ENCODE data around the gene LIMK2. TPM values are rescaled to one million over a fixed set of nuclear protein-coding genes. Genes with fewer than 3 reads are reported as not detected.
"Not testable (repeated sequence)": the region's sequence is repeated elsewhere in the genome, so short reads cannot be mapped to it uniquely, and the experiment has no call there.

The LIMK2 gene
- total RNA-seq, 4 donors from 2014 or later, result 4.0 to 12.6 (median 7.1) TPM

DNA sequence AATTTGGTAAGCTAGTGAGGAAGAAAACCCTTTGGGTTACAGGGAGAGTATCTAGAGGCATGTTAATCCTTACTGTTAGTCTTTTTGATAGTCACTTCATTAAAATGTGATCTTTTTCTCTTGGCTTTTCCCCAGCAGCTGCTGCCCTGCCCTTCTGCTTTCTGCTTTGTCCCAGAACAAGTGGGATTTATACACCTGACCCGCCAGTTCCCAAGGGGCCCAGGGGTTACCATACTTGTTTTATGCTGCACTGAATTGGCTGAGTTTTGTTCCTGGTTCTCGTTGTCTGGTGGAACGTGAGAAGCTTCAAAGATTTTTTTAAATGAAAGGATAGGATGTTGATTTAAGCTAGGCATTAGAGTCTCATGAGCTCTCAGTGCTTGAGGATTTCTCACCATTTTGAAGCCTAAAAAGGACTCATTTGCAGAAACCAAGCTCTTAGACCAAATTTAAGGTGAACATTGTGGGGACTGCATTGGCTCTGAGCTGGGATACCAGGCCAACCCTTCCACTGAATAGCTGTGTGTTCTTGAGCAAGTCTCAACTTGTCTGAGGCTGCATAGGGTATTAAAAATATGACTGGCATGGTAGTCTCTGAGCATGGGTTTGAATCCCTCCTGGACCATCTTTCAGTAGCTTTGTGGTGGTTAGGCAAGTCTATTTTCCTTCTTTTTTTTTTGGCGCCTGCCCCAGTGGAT lies 6.6 kb downstream of the LIMK2 start:
- ATAC-seq (no peak), DNase-seq (no peak)
- in situ Hi-C loops (cut with MboI; ENCODE audit: low sequenced_read_pairs in 4 of 4) (no loop called here), intact Hi-C loops (cut with DNase I; ENCODE audit: low total_unique reads) (no loop called here)
- TF ChIP-seq, protein P1, sequence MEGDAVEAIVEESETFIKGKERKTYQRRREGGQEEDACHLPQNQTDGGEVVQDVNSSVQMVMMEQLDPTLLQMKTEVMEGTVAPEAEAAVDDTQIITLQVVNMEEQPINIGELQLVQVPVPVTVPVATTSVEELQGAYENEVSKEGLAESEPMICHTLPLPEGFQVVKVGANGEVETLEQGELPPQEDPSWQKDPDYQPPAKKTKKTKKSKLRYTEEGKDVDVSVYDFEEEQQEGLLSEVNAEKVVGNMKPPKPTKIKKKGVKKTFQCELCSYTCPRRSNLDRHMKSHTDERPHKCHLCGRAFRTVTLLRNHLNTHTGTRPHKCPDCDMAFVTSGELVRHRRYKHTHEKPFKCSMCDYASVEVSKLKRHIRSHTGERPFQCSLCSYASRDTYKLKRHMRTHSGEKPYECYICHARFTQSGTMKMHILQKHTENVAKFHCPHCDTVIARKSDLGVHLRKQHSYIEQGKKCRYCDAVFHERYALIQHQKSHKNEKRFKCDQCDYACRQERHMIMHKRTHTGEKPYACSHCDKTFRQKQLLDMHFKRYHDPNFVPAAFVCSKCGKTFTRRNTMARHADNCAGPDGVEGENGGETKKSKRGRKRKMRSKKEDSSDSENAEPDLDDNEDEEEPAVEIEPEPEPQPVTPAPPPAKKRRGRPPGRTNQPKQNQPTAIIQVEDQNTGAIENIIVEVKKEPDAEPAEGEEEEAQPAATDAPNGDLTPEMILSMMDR (IDR thresholded peaks at IDR 0.05 in 4 of 5, conservative IDR thresholded peaks at IDR 0.05 in 1 of 5), result no peak
- TF ChIP-seq POLR2A (IDR thresholded peaks at IDR 0.05), result no peak
- peak overlapping the region; percentile 30 to 71 (median 66) for H3K27ac ChIP-seq
- H3K36me3 ChIP-seq, result no peaks in the 10 kb centered on the region
- H3K9me3 ChIP-seq, result no peaks in the 10 kb centered on the region
- H3K27me3 ChIP-seq, result no peaks in the 10 kb centered on the region
- peaks cover 6 to 27% of the 10 kb centered on the region in 2 donors for H3K4me1 ChIP-seq
- H3K4me3 ChIP-seq, result no peak overlapping the region

DNA sequence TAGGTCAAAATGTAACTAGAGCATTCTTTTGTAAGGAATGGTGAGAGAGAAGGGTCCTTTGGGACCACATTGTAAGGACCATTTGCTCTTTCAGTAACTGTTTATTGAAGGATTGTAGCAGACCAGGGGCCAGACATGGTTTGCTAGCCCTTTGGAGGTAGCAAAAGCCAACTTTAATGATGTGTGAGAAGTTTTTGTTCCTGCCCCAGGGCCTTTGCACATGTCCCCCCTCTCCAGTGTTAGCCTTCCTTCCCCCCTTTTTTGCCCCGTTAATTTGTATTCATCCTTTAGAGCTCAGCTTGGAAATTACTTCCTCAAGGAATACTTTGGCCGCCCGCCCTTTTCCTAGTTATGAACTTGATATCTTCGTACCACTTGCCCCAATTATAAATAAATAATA lies 9.0 kb downstream of the LIMK2 start:
- Histone ChIP-seq H3K27me3 (no peaks in the 10 kb centered on the region), H3K4me3 (no peak overlapping the region), H3K27ac (no peak overlapping the region), H3K9me3 (no peaks in the 10 kb centered on the region), H3K36me3 (no peaks in the 10 kb centered on the region), H3K4me1 (peaks cover 11 to 35% of the 10 kb centered on the region in 2 donors)
- intact Hi-C loops (cut with DNase I; ENCODE audit: low total_unique reads), result no loop called here
- ATAC-seq (no peak), DNase-seq (no peak)
- TF ChIP-seq POLR2A (IDR thresholded peaks at IDR 0.05), result no peak
- TF ChIP-seq, protein P1 (IDR thresholded peaks at IDR 0.05 in 4 of 5, conservative IDR thresholded peaks at IDR 0.05 in 1 of 5), result no peak
- in situ Hi-C loops (cut with MboI; ENCODE audit: low sequenced_read_pairs in 4 of 4), result loop anchor here in 1 of 4 donors (10.0 kb wide), 1 partner anchor 56 kb away; the partner anchor contains the start of gene RNF185

DNA sequence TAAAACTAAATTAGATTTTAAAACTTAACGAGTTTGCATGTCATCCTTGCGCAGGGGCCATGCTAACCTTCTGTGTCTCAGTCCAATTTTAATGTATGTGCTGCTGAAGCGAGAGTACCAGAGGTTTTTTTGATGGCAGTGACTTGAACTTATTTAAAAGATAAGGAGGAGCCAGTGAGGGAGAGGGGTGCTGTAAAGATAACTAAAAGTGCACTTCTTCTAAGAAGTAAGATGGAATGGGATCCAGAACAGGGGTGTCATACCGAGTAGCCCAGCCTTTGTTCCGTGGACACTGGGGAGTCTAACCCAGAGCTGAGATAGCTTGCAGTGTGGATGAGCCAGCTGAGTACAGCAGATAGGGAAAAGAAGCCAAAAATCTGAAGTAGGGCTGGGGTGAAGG lies 10.6 kb downstream of the LIMK2 start:
- H3K9me3 ChIP-seq, result no peaks in the 10 kb centered on the region
- no peak overlapping the region for H3K4me3 ChIP-seq
- H3K27ac ChIP-seq, result no peak overlapping the region
- intact Hi-C loops (cut with DNase I; ENCODE audit: low total_unique reads), result no loop called here
- in situ Hi-C loops (cut with MboI; ENCODE audit: low sequenced_read_pairs in 4 of 4), result loop anchor here in 1 of 4 donors (10.0 kb wide), 1 partner anchor 58 kb away; the partner anchor contains the start of gene RNF185
- TF ChIP-seq, protein P1 (IDR thresholded peaks at IDR 0.05 in 4 of 5, conservative IDR thresholded peaks at IDR 0.05 in 1 of 5), result no peak
- no peak for TF ChIP-seq POLR2A (IDR thresholded peaks at IDR 0.05)
- ATAC-seq (no peak), DNase-seq (no peak)
- no peaks in the 10 kb centered on the region for H3K27me3 ChIP-seq
- no peaks in the 10 kb centered on the region for H3K36me3 ChIP-seq
- H3K4me1 ChIP-seq, result peaks cover 11 to 25% of the 10 kb centered on the region in 2 donors

DNA sequence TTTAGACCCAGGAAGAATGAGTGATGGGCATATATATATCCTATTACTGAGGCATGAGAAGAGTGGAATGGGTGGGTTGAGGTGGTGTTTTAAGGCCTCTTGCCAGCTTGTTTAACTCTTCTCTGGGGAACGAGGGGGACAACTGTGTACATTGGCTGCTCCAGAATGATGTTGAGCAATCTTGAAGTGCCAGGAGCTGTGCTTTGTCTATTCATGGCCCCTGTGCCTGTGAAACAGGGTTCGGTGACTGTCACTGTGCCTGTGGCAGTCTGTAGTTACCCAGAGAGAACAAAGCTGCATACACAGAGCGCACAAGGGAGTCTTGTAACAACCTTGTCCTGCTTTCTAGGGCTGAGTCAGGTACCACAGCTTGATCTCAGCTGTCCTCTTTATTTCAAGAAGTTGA lies 11.7 kb downstream of the LIMK2 start:
- peaks cover 11 to 20% of the 10 kb centered on the region in 2 donors for H3K4me1 ChIP-seq
- peak; percentile 26 to 34 for DNase-seq
- no peaks in the 10 kb centered on the region for H3K27me3 ChIP-seq
- TF ChIP-seq POLR2A (IDR thresholded peaks at IDR 0.05), result no peak
- TF ChIP-seq, protein P1 (IDR thresholded peaks at IDR 0.05 in 4 of 5, conservative IDR thresholded peaks at IDR 0.05 in 1 of 5), result no peak
- no peak overlapping the region for H3K4me3 ChIP-seq
- H3K9me3 ChIP-seq, result no peaks in the 10 kb centered on the region
- no peaks in the 10 kb centered on the region for H3K36me3 ChIP-seq
- H3K27ac ChIP-seq, result peak overlapping the region in 3 of 4 donors; percentile 23 to 71 (median 54)
- intact Hi-C loops (cut with DNase I; ENCODE audit: low total_unique reads) (no loop called here), in situ Hi-C loops (cut with MboI; ENCODE audit: low sequenced_read_pairs in 4 of 4) (loop anchor here in 1 of 4 donors (10.0 kb wide), 1 partner anchor 59 kb away; the partner anchor contains the start of gene RNF185)
- ATAC-seq, result peak; percentile 81 to 83

DNA sequence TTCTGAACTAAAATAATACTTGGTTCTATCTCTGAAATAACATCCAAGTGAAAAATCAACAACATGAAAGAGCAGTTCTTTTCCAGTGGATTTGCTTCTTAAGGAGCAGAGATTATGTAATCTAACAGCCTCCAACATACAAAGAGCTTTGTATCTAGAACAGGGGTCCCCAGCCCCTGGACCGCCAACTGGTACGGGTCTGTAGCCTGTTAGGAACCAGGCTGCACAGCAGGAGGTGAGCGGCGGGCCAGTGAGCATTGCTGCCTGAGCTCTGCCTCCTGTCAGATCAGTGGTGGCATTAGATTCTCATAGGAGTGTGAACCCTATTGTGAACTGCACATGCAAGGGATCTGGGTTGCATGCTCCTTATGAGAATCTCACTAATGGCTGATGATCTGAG lies 12.6 kb downstream of the LIMK2 start:
- intact Hi-C loops (cut with DNase I; ENCODE audit: low total_unique reads); ATAC-seq; DNase-seq; H3K36me3 ChIP-seq; H3K9me3 ChIP-seq; H3K4me3 ChIP-seq; H3K27ac ChIP-seq; H3K27me3 ChIP-seq: not testable (repeated sequence)
- in situ Hi-C loops (cut with MboI; ENCODE audit: low sequenced_read_pairs in 4 of 4), result loop anchor here in 1 of 4 donors (10.0 kb wide), 1 partner anchor 60 kb away; the partner anchor contains the start of gene RNF185
- peaks cover 20 to 28% of the 10 kb centered on the region in 2 donors for H3K4me1 ChIP-seq
